ENCODE data around the gene ZGPAT. TPM values are rescaled to one million over a fixed set of nuclear protein-coding genes. Genes with fewer than 3 reads are reported as not detected.

ZGPAT gene
- total and polyA plus RNA-seq, 10 of the 15 experiments (the other 5 are each of a cell fraction or from before 2014, with no cell fraction given), result 0.58 to 52.9 (median 18.0) TPM

DNA sequence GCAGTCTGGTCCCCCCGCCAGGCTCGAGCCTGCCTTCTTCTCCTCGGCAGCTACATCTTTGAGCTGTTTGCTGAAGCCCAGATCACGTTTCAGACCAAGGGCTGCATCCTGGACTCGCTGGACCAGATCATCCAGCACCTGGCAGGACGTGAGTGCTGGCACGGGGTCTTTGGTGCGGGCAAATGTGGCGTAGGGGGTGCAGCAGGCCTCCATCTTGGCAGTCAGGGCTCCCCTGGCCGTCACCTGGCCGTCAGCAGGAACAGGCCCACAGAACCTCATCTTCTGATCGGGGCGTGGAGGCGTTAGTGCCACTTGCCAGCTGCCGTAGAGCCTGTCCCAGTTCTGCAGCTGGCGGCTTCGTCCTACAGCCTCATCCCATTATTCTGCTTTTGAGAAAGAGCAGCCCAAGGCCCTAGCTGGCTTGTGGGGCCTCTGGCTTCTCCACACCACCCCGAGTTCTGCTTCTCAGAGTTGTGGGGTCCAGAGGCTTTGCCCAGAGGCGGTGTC is 28.0 kb upstream of the ZGPAT start:
- H3K9ac ChIP-seq (ENCODE audit: control insufficient read depth, insufficient read depth, low read length), result no peak overlapping the region
- TF ChIP-seq, protein P1, sequence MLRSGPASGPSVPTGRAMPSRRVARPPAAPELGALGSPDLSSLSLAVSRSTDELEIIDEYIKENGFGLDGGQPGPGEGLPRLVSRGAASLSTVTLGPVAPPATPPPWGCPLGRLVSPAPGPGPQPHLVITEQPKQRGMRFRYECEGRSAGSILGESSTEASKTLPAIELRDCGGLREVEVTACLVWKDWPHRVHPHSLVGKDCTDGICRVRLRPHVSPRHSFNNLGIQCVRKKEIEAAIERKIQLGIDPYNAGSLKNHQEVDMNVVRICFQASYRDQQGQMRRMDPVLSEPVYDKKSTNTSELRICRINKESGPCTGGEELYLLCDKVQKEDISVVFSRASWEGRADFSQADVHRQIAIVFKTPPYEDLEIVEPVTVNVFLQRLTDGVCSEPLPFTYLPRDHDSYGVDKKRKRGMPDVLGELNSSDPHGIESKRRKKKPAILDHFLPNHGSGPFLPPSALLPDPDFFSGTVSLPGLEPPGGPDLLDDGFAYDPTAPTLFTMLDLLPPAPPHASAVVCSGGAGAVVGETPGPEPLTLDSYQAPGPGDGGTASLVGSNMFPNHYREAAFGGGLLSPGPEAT (IDR thresholded peaks at IDR 0.05; ENCODE audit: low read depth), result no peak
- no peak for ATAC-seq
- POLR2A ChIA-PET, result no interaction called here
- H3K4me3 ChIP-seq, result no peak overlapping the region
- no TSS peak for BruUV-seq (replicated peaks)
- H2AFZ ChIP-seq (ENCODE audit: control insufficient read depth, low read depth, low read length), result no peak overlapping the region
- RAD21 ChIA-PET (ENCODE audit: unreplicated experiment), result no interaction called here
- H3K79me2 ChIP-seq (ENCODE audit: control insufficient read depth, insufficient read depth, low read length), result no peaks in the 10 kb centered on the region
- H3K36me3 ChIP-seq (ENCODE audit: control insufficient read depth in 2 of 2, insufficient read depth in 2 of 2, low read length in 1 of 2), result peaks cover 1 to 4% of the 10 kb centered on the region in 2 experiments; a peak in 2 of 4 replicates
- no peaks in the 10 kb centered on the region for H3K9me3 ChIP-seq (replicated peaks; ENCODE audit: control insufficient read depth, insufficient read depth, low read length)
- no peaks in the 10 kb centered on the region for H3K4me1 ChIP-seq (ENCODE audit: control insufficient read depth, insufficient read depth, low read length)
- no peak overlapping the region for H3K4me2 ChIP-seq (ENCODE audit: control insufficient read depth, insufficient read depth)
- FAIRE-seq, result no peak
- WGBS (ENCODE audit: insufficient coverage, insufficient replicate concordance, low lambda C conversion rate, missing lambda C conversion rate), result 89% methylated on average over 19 of the region's 19 CpGs
- no peaks in the 10 kb centered on the region for H4K20me1 ChIP-seq (ENCODE audit: control insufficient read depth, insufficient read depth)
- CTCF ChIA-PET, result interaction anchor here (0.6 kb wide), 1 partner anchor 477 kb away, joined by 3 read pairs; no protein-coding TSS in a partner anchor
- intact Hi-C loops (cut with micrococcal nuclease; ENCODE audit: unreplicated experiment) (no loop called here), in situ Hi-C loops (cut with MboI) (no loop called here)
- no peak overlapping the region for H3K27ac ChIP-seq (ENCODE audit: control insufficient read depth, insufficient read depth)
- DNase-seq (ENCODE audit: low read depth, low spot score), result no peak
- SMC1A ChIA-PET (ENCODE audit: uncharacterized antibody, unreplicated experiment), result no interaction called here
- H3K27me3 ChIP-seq (replicated peaks in 1 of 2; ENCODE audit: control insufficient read depth in 2 of 2, insufficient read depth in 2 of 2, low read length in 1 of 2), result no peaks in the 10 kb centered on the region

DNA sequence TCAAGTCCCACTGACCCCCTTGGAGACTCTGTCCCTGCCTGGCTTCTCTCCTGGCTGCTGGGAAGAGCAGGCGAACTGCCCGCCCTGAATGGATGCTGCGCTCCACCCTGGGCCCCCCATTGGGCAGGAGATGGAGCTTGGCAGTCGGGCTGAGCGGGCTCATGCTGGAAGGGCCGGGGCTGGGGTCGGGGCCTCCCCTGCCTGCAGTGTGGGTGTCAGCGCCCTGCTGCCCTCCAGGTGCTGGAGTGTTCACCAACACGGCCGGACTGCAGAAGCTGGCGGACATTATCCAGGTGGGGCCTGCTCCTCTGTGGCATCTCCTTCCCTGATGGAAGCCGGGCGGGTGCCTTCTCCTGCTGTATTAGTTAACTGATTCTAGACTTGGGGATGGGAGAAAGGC is 27.4 kb upstream of the ZGPAT start:
- CTCF ChIA-PET, result no interaction called here
- H3K4me1 ChIP-seq (ENCODE audit: control insufficient read depth, insufficient read depth, low read length), result no peaks in the 10 kb centered on the region
- in situ Hi-C loops (cut with MboI), result no loop called here
- TF ChIP-seq CEBPB (IDR thresholded peaks at IDR 0.05; ENCODE audit: borderline replicate concordance in 1 of 2, low read depth in 2 of 2, low read length in 2 of 2) (no peak), LARP7 (IDR thresholded peaks at IDR 0.05) (no peak), SPI1 (IDR thresholded peaks at IDR 0.05; ENCODE audit: borderline replicate concordance, insufficient read depth, low read depth, low read length) (no peak), CBX5 (IDR thresholded peaks at IDR 0.05; ENCODE audit: low read depth) (no peak), MEF2B (IDR thresholded peaks at IDR 0.05; ENCODE audit: partially characterized antibody, poor library complexity, severe bottlenecking) (no peak), POLR2AphosphoS5 (IDR thresholded peaks at IDR 0.05; ENCODE audit: low read length) (no peak)
- TF ChIP-seq, protein P2, sequence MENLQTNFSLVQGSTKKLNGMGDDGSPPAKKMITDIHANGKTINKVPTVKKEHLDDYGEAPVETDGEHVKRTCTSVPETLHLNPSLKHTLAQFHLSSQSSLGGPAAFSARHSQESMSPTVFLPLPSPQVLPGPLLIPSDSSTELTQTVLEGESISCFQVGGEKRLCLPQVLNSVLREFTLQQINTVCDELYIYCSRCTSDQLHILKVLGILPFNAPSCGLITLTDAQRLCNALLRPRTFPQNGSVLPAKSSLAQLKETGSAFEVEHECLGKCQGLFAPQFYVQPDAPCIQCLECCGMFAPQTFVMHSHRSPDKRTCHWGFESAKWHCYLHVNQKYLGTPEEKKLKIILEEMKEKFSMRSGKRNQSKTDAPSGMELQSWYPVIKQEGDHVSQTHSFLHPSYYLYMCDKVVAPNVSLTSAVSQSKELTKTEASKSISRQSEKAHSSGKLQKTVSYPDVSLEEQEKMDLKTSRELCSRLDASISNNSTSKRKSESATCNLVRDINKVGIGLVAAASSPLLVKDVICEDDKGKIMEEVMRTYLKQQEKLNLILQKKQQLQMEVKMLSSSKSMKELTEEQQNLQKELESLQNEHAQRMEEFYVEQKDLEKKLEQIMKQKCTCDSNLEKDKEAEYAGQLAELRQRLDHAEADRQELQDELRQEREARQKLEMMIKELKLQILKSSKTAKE (IDR thresholded peaks at IDR 0.05; ENCODE audit: low read depth, poor library complexity, severe bottlenecking), result no peak
- TF ChIP-seq, protein P3, sequence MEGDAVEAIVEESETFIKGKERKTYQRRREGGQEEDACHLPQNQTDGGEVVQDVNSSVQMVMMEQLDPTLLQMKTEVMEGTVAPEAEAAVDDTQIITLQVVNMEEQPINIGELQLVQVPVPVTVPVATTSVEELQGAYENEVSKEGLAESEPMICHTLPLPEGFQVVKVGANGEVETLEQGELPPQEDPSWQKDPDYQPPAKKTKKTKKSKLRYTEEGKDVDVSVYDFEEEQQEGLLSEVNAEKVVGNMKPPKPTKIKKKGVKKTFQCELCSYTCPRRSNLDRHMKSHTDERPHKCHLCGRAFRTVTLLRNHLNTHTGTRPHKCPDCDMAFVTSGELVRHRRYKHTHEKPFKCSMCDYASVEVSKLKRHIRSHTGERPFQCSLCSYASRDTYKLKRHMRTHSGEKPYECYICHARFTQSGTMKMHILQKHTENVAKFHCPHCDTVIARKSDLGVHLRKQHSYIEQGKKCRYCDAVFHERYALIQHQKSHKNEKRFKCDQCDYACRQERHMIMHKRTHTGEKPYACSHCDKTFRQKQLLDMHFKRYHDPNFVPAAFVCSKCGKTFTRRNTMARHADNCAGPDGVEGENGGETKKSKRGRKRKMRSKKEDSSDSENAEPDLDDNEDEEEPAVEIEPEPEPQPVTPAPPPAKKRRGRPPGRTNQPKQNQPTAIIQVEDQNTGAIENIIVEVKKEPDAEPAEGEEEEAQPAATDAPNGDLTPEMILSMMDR (IDR thresholded peaks at IDR 0.05 in 2 of 3, conservative IDR thresholded peaks at IDR 0.05 in 1 of 3; ENCODE audit: control insufficient read depth in 2 of 3, extremely low read depth in 1 of 3, insufficient read depth in 1 of 3, low read depth in 3 of 3, low read length in 3 of 3), result no peak

More for the DNA sequence above, 27.4 kb upstream of the ZGPAT start:
- intact Hi-C loops (cut with micrococcal nuclease; ENCODE audit: unreplicated experiment), result no loop called here
- H2AFZ ChIP-seq (ENCODE audit: control insufficient read depth, low read depth, low read length), result no peak overlapping the region
- no peaks in the 10 kb centered on the region for H3K9me3 ChIP-seq (replicated peaks; ENCODE audit: control insufficient read depth, insufficient read depth, low read length)
- no peaks in the 10 kb centered on the region for H3K27me3 ChIP-seq (replicated peaks in 1 of 2; ENCODE audit: control insufficient read depth in 2 of 2, insufficient read depth in 2 of 2, low read length in 1 of 2)
- RAD21 ChIA-PET (ENCODE audit: unreplicated experiment), result no interaction called here
- no TSS peak for BruUV-seq (replicated peaks)
- H3K27ac ChIP-seq (ENCODE audit: control insufficient read depth, insufficient read depth), result no peak overlapping the region
- peaks cover 1 to 4% of the 10 kb centered on the region in 2 experiments; a peak in 2 of 4 replicates for H3K36me3 ChIP-seq (ENCODE audit: control insufficient read depth in 2 of 2, insufficient read depth in 2 of 2, low read length in 1 of 2)
- 96% methylated on average over 13 of the region's 13 CpGs for WGBS (ENCODE audit: insufficient coverage, insufficient replicate concordance, low lambda C conversion rate, missing lambda C conversion rate)
- H3K79me2 ChIP-seq (ENCODE audit: control insufficient read depth, insufficient read depth, low read length), result no peaks in the 10 kb centered on the region
- DNase-seq (ENCODE audit: low read depth, low spot score), result no peak
- H3K9ac ChIP-seq (ENCODE audit: control insufficient read depth, insufficient read depth, low read length), result no peak overlapping the region
- POLR2A ChIA-PET, result no interaction called here
- H4K20me1 ChIP-seq (ENCODE audit: control insufficient read depth, insufficient read depth), result no peaks in the 10 kb centered on the region
- H3K4me2 ChIP-seq (ENCODE audit: control insufficient read depth, insufficient read depth), result no peak overlapping the region
- FAIRE-seq, result no peak
- SMC1A ChIA-PET (ENCODE audit: uncharacterized antibody, unreplicated experiment), result no interaction called here
- ATAC-seq, result no peak
- no peak overlapping the region for H3K4me3 ChIP-seq

Data from GM12878 (cell line).